ENCODE results near the gene ITGA11. TPM values are rescaled to one million over a fixed set of nuclear protein-coding genes. Genes with fewer than 3 reads are reported as not detected.

ITGA11 gene
- total RNA-seq, 1 experiment from 2014 or later = not detected

- Histone ChIP-seq H3K27me3 (ENCODE audit: low read length) (peaks cover 55% of the 10 kb centered on the region), H3K36me3 (ENCODE audit: low read depth, low read length) (no peaks in the 10 kb centered on the region), H3K9ac (ENCODE audit: low read length) (no peak overlapping the region), H3K9me3 (ENCODE audit: low read length) (no peaks in the 10 kb centered on the region), H3F3A (ENCODE audit: low read length, unreplicated experiment) (no peaks in the 10 kb centered on the region), H4K20me1 (ENCODE audit: low read length) (no peaks in the 10 kb centered on the region), H3K4me2 (ENCODE audit: low read length) (no peak overlapping the region), H3K27ac (ENCODE audit: low read length) (no peak overlapping the region), H3K4me1 (ENCODE audit: insufficient read depth, low read length) (no peaks in the 10 kb centered on the region), H3K79me2 (ENCODE audit: low read length) (no peaks in the 10 kb centered on the region), H2AFZ (ENCODE audit: low read length) (no peak overlapping the region), H3K9me2 (replicated peaks; ENCODE audit: low read length) (no peaks in the 10 kb centered on the region), H3K4me3 (ENCODE audit: low read length) (no peak overlapping the region)
- ATAC-seq = no peak
- no peak for DNase-seq
- TF ChIP-seq CTCF (conservative IDR thresholded peaks at IDR 0.05; ENCODE audit: low read depth, low read length) (no peak), EZH2phosphoT487 (IDR thresholded peaks at IDR 0.05; ENCODE audit: borderline replicate concordance, low read length) (no peak), EZH2 (IDR thresholded peaks at IDR 0.05; ENCODE audit: low read length, unreplicated experiment) (no peak)
- intact Hi-C loops (cut with micrococcal nuclease) = no loop called here
- ChIA-PET CTCF (no interaction called here), POLR2A (ENCODE audit: unreplicated experiment) (no interaction called here)
- no TSS peak for BruUV-seq (replicated peaks)
These were observed 13.4 kb upstream of the ITGA11 start for GRCh38 chr15:68445351-68445750.

- POLR2A ChIA-PET (ENCODE audit: unreplicated experiment) = no interaction called here
- H3K4me1 ChIP-seq (ENCODE audit: insufficient read depth, low read length) = no peaks in the 10 kb centered on the region
- no peaks in the 10 kb centered on the region for H3F3A ChIP-seq (ENCODE audit: low read length, unreplicated experiment)
- BruUV-seq (replicated peaks) = no TSS peak
- CTCF ChIA-PET = no interaction called here
- H3K9ac ChIP-seq (ENCODE audit: low read length) = no peak overlapping the region
- H4K20me1 ChIP-seq (ENCODE audit: low read length) = no peaks in the 10 kb centered on the region
- no peak for DNase-seq
- no peak for ATAC-seq
- no peak overlapping the region for H2AFZ ChIP-seq (ENCODE audit: low read length)
- no peaks in the 10 kb centered on the region for H3K9me3 ChIP-seq (ENCODE audit: low read length)
- intact Hi-C loops (cut with micrococcal nuclease) = no loop called here
- H3K27me3 ChIP-seq (ENCODE audit: low read length) = peaks cover 55% of the 10 kb centered on the region
- H3K27ac ChIP-seq (ENCODE audit: low read length) = no peak overlapping the region
- TF ChIP-seq CTCF (conservative IDR thresholded peaks at IDR 0.05; ENCODE audit: low read depth, low read length) = no peak
- TF ChIP-seq EZH2 (IDR thresholded peaks at IDR 0.05; ENCODE audit: low read length, unreplicated experiment) = no peak
- no peak for TF ChIP-seq EZH2phosphoT487 (IDR thresholded peaks at IDR 0.05; ENCODE audit: borderline replicate concordance, low read length)
- no peaks in the 10 kb centered on the region for H3K79me2 ChIP-seq (ENCODE audit: low read length)
- H3K36me3 ChIP-seq (ENCODE audit: low read depth, low read length) = no peaks in the 10 kb centered on the region
- no peak overlapping the region for H3K4me2 ChIP-seq (ENCODE audit: low read length)
- no peak overlapping the region for H3K4me3 ChIP-seq (ENCODE audit: low read length)
- no peaks in the 10 kb centered on the region for H3K9me2 ChIP-seq (replicated peaks; ENCODE audit: low read length)
These were observed 12.4 kb upstream of the ITGA11 start for GRCh38 chr15:68444336-68444735.

GRCh38 chr15:68442903-68443302, 10.9 kb upstream of the ITGA11 start:
- TF ChIP-seq CTCF (conservative IDR thresholded peaks at IDR 0.05; ENCODE audit: low read depth, low read length) (no peak), EZH2phosphoT487 (IDR thresholded peaks at IDR 0.05; ENCODE audit: borderline replicate concordance, low read length) (no peak), EZH2 (IDR thresholded peaks at IDR 0.05; ENCODE audit: low read length, unreplicated experiment) (no peak)

More at GRCh38 chr15:68442903-68443302, 10.9 kb upstream of the ITGA11 start:
- H3K79me2 ChIP-seq (ENCODE audit: low read length) = no peaks in the 10 kb centered on the region
- H3K36me3 ChIP-seq (ENCODE audit: low read depth, low read length) = no peaks in the 10 kb centered on the region
- BruUV-seq (replicated peaks) = no TSS peak
- H3K9ac ChIP-seq (ENCODE audit: low read length) = no peak overlapping the region
- H4K20me1 ChIP-seq (ENCODE audit: low read length) = no peaks in the 10 kb centered on the region
- no peak overlapping the region for H3K4me3 ChIP-seq (ENCODE audit: low read length)
- ATAC-seq (no peak), DNase-seq (no peak)
- H3K9me2 ChIP-seq (replicated peaks; ENCODE audit: low read length) = no peaks in the 10 kb centered on the region
- no peaks in the 10 kb centered on the region for H3K9me3 ChIP-seq (ENCODE audit: low read length)
- H3F3A ChIP-seq (ENCODE audit: low read length, unreplicated experiment) = no peaks in the 10 kb centered on the region
- peaks cover 57% of the 10 kb centered on the region for H3K27me3 ChIP-seq (ENCODE audit: low read length)
- no peak overlapping the region for H3K27ac ChIP-seq (ENCODE audit: low read length)
- no peaks in the 10 kb centered on the region for H3K4me1 ChIP-seq (ENCODE audit: insufficient read depth, low read length)
- no peak overlapping the region for H3K4me2 ChIP-seq (ENCODE audit: low read length)
- H2AFZ ChIP-seq (ENCODE audit: low read length) = no peak overlapping the region
- CTCF ChIA-PET = no interaction called here
- intact Hi-C loops (cut with micrococcal nuclease) = no loop called here
- POLR2A ChIA-PET (ENCODE audit: unreplicated experiment) = no interaction called here

All from PC-3 (cell line).